SK-N-MC (cell line): Measurements from ENCODE around the gene HMGXB4.

Source experiments
- EZH2 ChIP-seq: fragments of 200-600 bp; sonication (generic); IDR thresholded peaks from one replicate; pipeline ENCODE4 v1.6.1; 2017; ENCODE audit warnings: antibody characterized with exemption
- FOXP2 ChIP-seq: optimal IDR thresholded peaks from 2 replicates; pipeline ENCODE3; 2011; ENCODE audit warnings: mild to moderate bottlenecking, moderate library complexity; ENCODE audit not compliant: insufficient read depth; ENCODE audit errors: extremely low read length, control extremely low read depth
- POLR2AphosphoS5 ChIP-seq: IDR thresholded peaks from 2 replicates; pipeline ENCODE4 v1.6.1; 2012; ENCODE audit warnings: mild to moderate bottlenecking, low read depth, low read length, borderline replicate concordance

- TF ChIP-seq EZH2 (no peak), POLR2AphosphoS5 (no peak), FOXP2 (no peak)
Observed at GRCh38 chr22:35250156-35250555, 7.1 kb upstream of the HMGXB4 start.
